ENCODE data around the gene CNNM1.

Gene CNNM1

GRCh38 chr10:99438890-99439289 is 109.7 kb downstream of the CNNM1 start:
- TF ChIP-seq CTCF (IDR thresholded peaks at IDR 0.05), result no peak

- TF ChIP-seq CTCF (IDR thresholded peaks at IDR 0.05), result no peak
Measured at GRCh38 chr10:99442394-99442793, 113.2 kb downstream of the CNNM1 start.

GRCh38 chr10:99443500-99443899 is 114.3 kb downstream of the CNNM1 start:
- TF ChIP-seq CTCF (IDR thresholded peaks at IDR 0.05), result no peak

Data from LNCAP (cell line).